NCI-H1092 treated with DMSO at 0.1 percent for 48 hours (cell line): ENCODE measurements around the gene NLRP11.

Experiments used
- DNase-seq: peaks from one replicate; lab custom pipeline; 2025; lab: John Stamatoyannopoulos, UW

NLRP11 gene

DNA sequence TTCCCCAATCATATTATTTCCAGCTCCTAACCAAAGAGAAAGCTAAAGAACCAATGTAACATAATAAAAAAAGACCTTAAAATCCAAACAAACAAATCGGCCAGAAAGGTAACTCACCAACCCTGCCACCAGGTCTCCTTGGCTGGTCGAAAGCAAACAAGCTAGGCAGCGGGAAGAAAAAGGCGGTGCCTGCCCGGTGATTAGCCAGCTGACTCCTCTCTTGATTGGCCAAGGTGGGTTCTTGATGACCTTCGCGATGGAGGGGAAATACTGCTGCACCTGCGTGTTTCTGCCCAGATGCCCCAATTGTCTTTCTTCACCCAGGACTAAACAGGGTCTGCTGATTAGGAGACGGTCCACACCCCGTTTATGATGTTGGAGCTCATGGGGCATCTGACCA lies at the start of gene NLRP11:
Gene NLRP11, minus strand, starts transcription at position 154 of the 400 bp plus-strand sequence. CDS start 13,825 bp downstream, outside the sequence.
- no peak for DNase-seq

DNA sequence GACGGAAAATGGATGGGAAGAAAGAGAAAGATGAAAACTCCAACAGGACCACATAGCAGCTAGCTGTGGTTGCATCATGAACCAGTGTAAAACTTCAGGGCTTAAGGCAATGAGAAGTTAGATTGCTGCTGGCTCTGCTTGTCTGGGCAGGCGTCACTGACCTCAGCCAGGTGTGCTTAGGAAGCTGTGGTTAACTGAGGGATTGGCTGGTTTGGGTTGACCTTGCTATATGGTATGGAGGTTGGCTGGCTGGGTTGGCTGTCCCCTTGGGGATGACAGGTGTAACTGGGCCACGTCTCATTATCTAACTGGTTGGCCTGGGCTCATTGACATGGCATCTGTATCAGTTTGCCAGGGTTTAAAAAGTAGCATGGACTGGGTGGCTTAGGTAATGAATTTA lies 45.4 kb upstream of the NLRP11 start:
- no peak for DNase-seq

DNA sequence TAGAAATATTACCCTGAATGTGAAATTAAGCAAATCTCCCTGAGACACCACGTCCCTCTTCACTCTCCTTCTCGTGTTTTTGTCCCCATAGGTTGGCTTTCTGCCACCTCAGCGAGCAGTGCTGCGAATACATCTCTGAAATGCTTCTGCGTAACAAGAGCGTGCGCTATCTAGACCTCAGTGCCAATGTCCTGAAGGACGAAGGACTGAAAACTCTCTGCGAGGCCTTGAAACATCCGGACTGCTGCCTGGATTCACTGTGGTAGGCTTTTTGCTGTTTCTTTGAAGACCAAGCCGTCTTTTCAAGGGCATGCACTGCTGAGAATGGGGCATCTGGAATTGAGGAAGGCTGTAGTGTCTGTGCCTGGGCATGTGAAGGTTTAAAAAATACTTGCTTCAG lies 38.9 kb upstream of the NLRP11 start:
- no peak for DNase-seq

DNA sequence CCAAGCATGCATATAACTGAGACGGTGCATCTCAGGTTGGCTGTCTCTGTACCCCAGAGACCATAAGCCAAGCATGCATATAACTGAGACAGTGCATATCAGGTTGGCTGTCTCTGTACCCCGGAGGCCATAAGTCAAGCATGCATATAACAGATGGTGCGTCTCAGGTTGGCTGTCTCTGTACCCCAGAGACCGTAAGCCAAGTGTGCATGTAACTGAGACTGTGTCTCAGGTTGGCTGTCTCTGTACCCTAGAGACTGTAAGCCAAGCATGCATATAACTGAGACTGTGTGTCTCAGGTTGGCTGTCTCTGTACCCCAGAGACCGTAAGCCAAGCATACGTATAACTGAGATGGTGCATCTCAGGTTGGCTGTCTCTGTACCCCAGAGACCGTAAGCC lies 35.3 kb upstream of the NLRP11 start:
- no peak for DNase-seq

DNA sequence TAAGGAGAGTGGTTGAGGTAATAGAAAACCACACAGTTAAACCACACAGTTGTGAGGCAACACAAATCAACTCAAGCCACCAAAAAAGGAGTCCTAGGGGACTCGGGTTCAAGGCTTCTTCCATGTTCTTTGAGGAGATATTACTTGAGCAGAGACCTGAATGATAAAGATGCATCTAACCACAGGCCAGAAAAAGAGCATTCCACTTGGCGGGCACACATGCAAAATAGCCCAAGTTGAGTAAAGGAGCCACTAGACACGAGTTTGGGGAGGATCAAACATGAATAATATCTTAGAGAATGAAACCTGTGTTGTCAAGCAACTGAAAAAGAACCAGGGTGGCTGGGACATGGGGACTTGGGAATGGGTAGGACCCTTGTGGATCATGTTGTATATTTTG lies 34.7 kb upstream of the NLRP11 start:
- DNase-seq, result no peak

DNA sequence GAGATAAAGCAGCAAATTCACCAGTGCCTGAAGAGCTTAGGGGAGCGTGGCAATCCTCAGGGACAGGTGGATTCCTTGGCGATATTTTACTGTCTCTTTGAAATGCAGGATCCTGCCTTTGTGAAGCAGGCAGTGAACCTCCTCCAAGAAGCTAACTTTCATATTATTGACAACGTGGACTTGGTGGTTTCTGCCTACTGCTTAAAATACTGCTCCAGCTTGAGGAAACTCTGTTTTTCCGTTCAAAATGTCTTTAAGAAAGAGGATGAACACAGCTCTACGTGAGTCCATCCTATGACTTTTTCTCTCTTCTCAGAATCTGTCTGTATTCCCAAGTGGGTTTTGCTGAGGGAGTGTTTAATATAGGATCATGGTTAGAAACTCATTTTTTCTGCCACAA lies 27.2 kb upstream of the NLRP11 start:
- DNase-seq, result no peak

DNA sequence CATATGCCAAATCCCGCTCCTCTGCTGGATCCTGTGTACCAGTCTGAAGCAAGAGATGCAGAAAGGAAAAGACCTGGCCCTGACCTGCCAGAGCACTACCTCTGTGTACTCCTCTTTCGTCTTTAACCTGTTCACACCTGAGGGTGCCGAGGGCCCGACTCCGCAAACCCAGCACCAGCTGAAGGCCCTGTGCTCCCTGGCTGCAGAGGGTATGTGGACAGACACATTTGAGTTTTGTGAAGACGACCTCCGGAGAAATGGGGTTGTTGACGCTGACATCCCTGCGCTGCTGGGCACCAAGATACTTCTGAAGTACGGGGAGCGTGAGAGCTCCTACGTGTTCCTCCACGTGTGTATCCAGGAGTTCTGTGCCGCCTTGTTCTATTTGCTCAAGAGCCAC lies 26.6 kb upstream of the NLRP11 start:
- DNase-seq, result no peak

DNA sequence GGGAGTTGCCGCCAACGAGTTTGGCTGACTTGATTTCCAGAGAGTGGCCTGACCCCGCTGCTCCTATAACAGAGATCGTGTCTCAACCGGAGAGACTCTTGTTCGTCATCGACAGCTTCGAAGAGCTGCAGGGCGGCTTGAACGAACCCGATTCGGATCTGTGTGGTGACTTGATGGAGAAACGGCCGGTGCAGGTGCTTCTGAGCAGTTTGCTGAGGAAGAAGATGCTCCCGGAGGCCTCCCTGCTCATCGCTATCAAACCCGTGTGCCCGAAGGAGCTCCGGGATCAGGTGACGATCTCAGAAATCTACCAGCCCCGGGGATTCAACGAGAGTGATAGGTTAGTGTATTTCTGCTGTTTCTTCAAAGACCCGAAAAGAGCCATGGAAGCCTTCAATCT lies 26.2 kb upstream of the NLRP11 start:
- DNase-seq, result no peak

DNA sequence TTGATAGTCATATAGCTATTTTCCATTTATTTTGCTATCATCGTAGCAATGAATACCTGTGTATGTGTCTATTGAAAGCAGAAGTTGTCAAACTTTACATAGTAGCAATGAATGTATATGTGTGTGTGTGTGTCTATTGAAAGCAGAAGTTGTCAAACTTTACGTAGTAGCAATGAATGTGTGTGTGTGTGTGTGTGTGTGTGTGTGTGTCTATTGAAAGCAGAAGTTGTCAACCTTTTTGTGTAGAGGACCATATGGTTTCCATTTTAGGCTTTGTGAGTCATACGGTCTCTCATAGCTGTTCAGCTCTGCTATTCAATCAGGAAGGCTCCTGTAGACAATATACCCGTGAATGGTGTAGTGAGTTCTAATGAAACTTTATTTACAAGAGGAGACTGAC lies 25.4 kb upstream of the NLRP11 start:
- DNase-seq, result no peak

DNA sequence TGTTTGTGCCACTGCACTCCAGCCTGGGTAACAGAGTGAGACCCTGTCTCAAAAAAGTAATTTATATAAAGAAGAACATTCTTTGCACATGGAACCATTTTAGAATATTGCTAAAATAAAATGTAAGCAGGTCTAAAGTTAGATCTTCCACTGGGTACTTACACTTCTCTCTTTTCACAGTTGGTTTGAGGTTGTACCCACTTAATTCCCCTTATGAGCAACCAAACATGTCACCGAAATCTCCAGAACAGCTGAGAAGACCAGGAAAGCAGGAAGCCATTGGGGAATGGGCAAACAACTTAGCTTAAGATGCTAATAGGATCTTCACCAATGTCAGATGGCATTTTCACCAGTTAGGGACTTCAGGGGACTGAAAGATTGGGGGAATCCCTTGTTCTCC lies 23.4 kb upstream of the NLRP11 start:
- no peak for DNase-seq

DNA sequence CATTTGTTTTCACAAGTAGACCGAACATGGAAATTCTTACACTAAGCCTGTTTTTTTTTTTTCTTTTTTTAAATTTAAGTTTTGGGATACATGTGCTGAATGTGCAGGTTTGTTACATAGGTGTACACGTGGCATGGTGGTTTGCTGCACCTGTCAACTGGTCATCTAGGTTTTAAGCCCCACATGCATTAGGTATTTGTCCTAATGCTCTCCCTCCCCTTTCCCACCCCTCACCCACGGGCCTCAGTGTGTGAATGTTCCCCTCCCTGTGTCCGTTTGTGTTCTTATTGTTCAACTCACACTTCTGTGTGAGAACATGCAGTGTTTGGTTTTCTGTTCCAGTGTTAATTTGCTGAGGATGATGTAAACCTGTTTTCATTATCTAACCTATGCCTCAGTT lies 7.1 kb upstream of the NLRP11 start:
- DNase-seq, result no peak

DNA sequence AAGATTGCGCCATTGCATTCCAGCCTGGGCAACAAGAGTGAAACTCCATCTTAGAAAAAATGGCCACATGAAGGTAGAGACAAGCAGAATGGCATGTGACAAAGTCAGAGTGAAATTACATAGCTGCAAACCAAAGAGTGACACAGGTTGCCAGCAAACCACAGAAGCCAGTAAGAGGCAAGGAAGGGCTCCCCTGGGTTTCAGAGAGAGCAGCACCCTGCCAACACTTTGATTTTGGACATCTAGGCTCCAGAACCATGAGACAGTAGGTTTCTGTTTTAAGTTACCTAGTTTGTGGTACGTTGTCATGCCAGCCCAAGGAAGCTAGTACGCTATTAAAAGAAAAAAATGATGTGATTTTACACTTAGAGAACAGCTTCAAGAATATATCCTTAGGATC lies 6.5 kb upstream of the NLRP11 start:
- no peak for DNase-seq

DNA sequence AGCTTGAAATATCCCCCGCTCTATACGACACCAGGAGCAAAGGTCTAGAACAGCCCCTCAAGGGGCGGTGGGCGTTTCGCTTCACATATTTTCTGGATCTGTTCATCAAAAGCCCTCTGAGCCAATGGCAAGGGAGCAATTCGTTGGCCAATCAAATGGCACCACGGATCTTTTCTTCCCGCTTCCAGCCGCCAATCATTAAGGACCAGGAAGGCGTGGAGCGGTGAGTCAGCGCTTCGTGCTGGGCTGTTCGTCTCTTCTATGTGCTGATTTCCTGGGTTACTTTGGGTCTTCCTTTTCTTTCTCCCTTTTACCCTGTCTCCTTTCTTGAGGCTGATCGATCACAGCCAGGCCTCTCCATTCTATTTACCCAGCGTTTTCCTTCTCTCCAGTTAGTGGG lies 4.5 kb upstream of the NLRP11 start, which contains the start of gene NLRP4:
Gene NLRP4, plus strand, starts transcription at position 201 of the 400 bp plus-strand sequence. CDS start 15,541 bp downstream, outside the sequence.
- DNase-seq, result no peak

DNA sequence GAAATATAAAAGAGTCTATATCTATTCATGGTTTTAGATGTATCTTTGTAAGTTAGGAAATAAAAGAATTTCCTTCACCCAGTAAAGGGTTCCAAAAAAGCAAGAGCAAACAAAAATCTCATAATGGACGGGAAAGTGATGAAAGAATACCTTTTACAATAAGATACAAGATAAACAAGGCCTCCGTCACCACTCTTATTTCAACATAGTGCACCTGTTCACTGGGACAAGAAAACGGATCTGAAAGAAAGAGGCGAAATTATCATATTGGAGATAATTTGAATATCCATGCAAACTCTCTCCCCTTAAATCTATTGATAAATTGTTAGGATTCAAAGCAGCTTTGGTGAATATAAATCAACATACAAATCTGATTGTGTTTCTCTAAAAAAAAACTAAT lies 877 bp upstream of the NLRP11 start:
- no peak for DNase-seq

DNA sequence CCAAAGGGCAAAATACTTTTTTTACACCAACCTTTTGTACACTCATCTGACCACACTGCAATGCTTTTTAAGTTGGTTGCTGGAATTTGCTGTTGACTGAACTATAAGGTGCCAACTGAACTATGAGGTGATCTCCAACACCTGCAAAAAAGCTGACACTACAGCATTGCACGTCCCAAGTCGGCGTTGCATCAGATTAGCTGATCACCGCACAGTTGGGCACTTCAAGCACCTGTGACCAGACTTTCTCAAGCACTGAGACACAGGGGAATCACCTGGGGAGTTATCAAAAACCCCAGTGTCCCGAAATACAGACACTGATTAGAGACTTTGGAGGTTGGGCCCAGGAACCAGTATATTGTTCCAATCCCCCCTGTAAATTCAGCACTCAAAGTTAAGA lies 1.1 kb downstream of the NLRP11 start:
- no peak for DNase-seq

DNA sequence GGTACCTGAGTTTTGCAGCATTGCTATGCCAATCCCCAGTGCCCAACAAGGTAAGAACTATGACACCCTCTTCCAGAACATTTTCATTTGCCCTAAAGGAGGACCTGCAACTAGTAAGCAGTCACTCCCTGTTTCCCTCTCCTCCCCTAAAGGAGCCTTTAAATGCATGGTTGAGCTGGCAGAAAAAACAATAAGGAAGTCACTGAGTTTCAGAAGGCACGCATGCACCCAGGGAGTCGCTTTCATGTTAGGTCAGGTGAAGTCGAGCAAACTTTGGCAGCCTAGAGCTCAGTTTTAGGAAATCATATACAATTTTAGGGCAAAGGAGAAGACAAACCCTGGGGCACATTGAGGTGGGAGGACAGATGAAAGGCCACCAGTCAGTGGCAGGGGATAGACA lies 11.8 kb downstream of the NLRP11 start:
- DNase-seq, result no peak

DNA sequence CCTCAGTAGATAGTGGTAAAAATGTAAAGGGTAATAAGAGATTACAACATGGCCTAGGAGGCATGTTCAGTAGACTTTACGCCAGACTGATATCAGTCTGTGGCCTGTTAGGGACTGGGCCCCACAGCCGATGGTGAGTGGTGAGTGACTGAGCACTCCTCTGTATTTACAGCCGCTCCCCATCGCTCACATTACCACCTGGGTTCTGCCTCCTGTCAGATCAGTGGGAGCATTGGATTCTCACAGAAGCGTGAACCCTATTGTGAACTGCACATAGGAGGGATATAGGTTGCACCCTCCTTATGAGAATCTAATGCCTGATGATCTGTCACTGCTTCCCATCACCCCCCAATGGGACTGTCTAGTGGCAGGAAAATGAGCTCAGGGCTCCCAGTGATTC lies 17.9 kb downstream of the NLRP11 start:
- no peak for DNase-seq

DNA sequence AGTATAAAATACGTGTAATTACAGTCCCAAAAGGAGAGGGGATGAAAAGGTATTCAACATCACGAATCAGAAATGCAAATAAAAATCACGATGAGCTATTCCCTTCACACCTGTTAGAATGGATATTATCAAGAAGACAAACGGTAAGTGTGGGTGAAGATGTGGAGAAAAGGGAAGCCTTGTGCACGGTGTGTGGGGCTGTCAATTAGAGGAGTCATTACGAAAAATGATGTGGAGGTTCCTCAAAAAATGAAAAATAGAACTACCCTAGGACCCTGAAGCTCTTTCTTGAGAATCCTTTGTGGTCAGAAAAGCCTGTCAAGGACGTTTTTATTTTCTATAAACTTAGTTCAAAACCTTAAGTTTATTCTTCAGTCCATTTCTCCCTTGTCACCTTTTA lies 19.4 kb downstream of the NLRP11 start:
- DNase-seq, result no peak

DNA sequence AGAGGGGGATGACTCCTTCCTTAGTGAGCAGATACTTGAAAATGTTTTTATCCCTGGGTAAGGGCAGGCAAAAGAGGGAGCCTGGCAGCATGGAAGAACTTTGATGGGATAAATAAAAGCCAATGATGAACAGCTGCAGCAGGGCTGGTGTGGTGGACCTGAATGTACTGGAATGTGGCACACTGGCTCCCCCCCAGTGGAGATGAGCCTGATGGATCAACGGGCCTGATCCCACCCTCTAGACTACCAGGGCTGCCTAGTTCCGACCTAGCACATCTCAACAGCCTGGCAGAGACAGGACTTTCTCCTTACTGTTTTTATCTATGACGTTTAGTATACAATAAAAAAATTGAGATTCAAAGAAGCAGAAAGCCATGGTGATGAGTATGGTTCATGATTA lies 20.5 kb downstream of the NLRP11 start:
- DNase-seq, result no peak

DNA sequence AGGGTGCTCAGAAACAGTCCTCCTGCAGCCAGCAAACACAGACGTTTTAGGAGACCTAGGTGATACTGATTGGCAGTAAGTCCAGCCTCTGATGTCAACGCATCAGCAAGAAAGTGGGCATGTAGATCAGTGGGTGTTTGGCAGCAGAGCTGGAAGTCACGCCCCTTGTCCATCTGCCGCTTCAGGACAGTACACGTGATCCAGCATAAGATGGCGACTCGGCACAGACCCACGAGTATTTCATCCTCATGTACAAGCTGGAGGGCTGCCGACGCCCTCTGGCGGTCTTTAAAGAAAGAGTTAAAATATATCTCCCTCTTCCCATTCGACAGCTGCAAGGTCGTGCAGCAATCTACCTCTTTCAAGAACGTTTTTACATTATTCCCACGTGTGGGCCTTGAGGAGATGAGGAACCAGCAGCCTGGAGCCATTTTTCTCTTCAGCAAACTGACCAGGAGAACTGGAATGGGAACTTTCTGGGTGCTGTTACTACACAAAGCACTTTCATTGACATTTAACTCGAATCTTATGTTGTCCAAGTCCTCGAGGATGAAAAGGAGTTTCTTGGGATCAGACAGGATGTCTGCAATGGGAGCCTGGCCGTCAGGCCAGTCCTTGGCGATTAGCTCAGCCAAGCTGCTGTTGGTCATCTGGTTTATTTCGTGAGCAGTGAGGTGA lies 22.3 kb downstream of the NLRP11 start:
- DNase-seq, result peak; percentile 88

DNA sequence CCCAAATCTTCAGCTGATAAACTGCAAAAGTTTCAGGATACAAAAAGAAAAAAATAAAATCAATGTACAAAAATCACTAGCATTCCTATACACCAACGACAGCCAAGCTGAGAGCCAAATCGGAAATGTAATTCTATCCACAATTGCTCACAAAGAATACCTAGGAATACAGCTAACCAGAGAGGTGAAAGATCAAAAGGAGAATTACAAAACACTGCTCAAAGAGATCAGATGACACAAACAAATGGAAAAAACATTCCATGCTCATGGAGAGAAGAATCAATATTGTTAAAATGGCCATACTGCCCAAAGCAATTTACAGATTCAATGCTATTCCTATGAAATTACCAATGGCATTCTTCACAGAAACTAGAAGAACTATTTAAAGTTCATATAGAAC lies 29.5 kb downstream of the NLRP11 start:
- no peak for DNase-seq

DNA sequence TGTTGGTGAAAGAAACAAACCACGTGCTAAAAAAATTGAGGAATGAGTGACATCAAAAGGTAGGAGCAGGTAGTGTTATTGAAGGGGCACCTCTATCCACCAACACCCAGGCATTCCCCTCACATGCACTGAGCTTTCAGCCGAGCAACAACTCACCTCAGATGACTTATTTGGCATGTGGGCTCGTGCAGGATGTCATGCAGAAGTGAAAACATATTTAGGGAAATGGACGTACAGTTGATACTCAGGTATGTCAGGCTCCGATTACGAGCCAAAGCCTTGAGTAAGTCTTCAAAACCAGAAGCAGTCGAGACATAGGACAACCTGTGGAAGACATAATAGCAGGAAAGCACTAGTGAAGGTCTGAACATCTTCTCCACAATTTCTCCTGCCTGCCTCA lies 30.4 kb downstream of the NLRP11 start:
- DNase-seq, result no peak

DNA sequence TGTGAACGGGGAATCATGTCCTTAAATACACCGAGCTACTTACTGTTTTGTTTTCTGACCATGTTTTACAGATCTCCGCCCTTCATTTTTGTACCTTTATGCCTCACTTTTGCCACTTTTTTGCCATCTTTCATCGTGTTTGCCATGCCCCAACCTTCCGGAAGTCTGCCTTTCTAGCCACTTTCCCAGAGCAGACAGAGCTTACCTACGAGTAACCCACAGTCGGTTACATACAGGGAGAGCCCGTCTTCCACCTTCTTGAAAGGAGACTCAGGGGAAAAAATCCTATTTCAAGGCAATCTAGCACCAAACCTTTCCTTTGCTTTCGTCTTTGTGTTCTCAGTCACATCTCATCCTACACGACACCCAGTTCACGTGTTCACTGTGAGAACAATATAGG lies 36.8 kb downstream of the NLRP11 start:
- DNase-seq, result no peak

DNA sequence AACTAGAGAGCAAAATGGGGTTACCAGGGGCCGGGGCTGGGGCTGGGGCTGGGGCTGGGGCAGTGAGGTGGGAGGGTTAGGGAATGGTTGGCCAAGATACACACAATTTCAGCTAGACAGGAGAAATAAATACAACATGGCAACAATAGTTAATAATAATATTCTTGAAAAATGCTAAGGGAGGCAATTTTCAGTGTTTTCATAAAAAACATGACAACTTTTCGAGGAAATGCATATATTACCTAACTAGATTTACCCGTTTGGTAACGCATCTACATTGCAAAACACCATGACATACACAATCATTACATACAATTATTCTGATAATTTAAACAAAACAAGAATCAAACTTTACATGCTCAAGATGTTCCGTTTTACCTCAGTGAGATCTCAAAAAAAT lies 50.7 kb downstream of the NLRP11 start:
- no peak for DNase-seq

DNA sequence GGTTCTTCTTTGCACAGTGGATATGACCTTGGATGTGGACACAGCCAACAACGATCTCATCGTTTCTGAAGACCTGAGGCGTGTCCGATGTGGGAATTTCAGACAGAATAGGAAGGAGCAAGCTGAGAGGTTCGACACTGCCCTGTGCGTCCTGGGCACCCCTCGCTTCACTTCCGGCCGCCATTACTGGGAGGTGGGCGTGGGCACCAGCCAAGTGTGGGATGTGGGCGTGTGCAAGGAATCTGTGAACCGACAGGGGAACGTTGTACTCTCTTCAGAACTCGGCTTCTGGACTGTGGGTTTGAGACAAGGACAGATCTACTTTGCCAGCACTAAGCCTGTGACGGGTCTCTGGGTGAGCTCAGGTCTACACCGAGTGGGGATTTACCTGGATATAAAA lies 53.5 kb downstream of the NLRP11 start:
- DNase-seq, result no peak
